Stimulated activated CD8-positive, alpha-beta memory T cell treated with anti-CD3 and anti-CD28 coated beads, Interleukin-15, amount 100 ng/mL, for 1 hour (primary cell): Measurements from ENCODE around the gene MBNL3.
"Not testable (repeated sequence)": the region's sequence is repeated elsewhere in the genome, so short reads cannot be mapped to it uniquely, and the experiment has no call there.

ENCODE experiments used
- DNase-seq: peaks from one replicate; pipeline ENCODE4 v3.0.0-alpha.2; 2020; ENCODE audit warnings: low read depth

The MBNL3 gene

DNA sequence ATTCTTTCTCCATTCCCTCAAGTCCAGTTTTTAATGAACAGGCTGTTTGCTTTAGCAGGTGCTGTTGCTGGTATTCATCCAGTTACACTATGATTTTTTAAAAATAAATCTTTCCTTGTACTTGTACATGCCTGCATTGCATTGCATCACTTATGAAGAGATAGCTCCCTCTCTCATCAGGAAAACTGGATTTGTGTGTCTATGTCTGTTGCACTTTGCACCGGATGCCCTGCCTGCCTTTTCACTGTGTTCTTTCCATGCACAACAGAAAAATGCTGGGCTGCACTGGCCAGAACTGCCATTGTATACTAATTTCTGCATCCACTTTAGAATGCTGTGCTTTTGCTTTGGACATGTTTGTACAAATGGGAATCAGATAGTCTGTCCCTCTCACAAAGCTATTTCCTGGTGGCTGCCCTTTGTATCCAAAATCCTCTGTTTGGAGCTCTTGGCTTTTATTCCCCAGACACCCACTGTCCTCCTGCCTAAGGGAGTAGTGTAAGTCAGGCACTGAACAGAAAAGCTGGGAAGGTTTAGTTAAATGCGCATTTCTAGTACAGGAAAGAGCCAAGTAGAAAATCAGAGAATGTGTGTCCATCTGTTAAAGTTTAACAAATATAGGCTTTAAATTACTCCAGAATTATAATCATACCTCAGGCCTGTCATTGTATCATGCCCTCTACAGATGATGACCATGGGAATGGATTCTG is 119.1 kb downstream of the MBNL3 start:
- no peak for DNase-seq

DNA sequence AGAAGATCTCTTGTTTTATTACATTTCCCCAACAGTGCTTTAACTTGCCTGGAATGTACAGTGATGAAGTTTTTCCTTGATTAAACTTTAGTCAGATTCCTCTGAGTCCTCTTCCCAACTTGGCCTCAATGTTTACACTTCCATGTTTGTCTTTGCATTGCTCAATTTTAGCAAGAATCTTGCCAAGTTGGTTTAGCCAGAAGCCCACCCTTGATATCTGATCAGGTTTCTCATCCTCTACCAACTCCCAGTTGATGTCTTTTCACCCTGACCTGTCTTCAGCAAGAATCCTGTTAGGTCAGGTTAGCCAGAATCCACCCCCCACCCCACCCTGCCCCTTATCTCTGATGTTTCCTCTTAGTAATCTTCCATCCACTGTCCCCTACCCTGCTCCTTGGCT is 120.9 kb downstream of the MBNL3 start:
- no peak for DNase-seq

GRCh38 chrX:132367314-132367713 is 121.5 kb downstream of the MBNL3 start:
- no peak for DNase-seq

DNA sequence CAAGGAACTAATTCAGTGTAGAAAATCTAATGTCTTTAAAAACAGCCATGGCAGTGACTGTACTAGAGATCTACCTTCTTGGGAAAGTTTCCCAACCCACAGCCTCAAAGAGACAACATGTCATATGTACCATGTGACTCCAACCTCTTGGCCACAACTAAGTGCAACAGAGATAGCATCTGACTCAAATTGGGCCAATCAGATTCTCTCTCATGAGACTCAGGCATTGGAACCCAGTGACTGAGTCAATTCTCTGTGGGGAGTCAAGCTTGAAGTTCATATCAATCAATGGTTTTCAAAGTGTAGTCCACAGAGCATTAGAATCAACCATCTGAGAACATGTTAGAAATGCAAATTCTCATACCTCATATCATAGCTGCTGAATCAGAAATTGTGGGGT is 123.3 kb downstream of the MBNL3 start:
- no peak for DNase-seq

- no peak for DNase-seq
Measured at GRCh38 chrX:132364313-132364712, 124.5 kb downstream of the MBNL3 start.

GRCh38 chrX:132353430-132353829 is 135.4 kb downstream of the MBNL3 start:
- no peak for DNase-seq

- no peak for DNase-seq
Measured at GRCh38 chrX:132336172-132336571, 152.7 kb downstream of the MBNL3 start.

GRCh38 chrX:132333351-132333750 is 155.5 kb downstream of the MBNL3 start:
- DNase-seq, result no peak

DNA sequence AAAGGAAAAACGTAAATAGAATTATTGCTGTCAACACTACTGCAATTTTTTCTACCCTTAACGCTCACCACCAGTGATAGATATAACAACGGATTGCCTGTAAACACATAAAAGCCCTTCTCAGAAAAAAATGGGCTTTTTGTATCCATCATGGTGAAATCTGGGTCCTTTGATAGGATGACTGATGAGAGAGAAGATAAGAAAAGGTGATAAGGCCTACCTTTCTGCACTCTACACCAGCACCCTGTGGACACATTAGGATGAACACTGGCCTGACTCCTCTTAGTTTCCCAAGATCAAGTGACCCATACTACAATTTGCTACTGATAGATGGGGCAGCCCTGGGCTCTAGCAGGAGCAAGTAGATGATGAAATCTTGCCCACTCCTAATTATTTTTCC is 157.3 kb downstream of the MBNL3 start:
- no peak for DNase-seq

- DNase-seq, result no peak
Measured at GRCh38 chrX:132331000-132331399, 157.8 kb downstream of the MBNL3 start.

DNA sequence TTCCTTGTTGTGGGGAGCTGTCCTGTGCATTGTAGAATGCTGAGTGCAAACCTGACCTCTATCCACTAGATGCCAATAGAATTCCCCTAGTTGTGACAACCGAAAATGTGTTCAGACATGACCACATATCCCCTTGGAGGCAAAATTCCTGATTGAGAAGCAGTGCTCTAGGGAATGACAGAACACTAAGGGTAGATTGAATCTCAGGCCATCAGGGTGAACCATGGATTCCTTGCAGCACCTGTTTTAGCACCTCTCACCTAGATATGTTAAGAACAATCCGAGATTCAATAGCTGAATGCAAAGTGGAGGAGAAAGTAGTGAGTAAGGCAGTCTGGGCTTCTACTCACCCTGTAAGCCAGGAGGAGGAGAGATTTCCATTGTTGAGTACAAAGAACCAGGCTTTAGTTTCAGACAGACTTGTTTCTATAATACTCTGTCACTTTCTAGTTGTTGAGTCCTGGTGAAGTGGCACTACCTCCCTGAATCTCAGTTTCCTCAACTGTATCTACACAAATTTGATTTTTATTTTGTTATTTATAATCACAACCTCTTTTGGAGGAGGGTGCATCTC is 158.6 kb downstream of the MBNL3 start:
- no peak for DNase-seq

DNA sequence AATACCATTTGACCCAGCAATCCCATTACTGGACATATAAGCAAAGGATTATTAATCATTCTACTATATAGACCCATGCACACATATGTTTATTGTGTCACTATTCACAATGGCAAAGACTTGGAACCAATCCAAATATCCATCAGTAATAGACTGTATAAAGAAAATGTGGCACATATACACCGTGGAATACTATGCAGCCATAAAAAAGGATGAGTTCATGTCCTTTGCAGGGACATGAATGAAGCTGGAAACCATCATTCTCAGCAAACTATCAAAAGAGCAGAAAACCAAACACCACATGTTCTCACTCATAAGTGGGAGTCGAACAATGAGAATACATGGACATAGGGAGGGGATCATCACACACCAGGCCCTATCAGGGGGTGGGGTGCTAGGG is 161.9 kb downstream of the MBNL3 start:
- not testable (repeated sequence) for DNase-seq
